SK-N-SH (cell line): ENCODE data around the gene TANGO6. TPM values are rescaled to one million over a fixed set of nuclear protein-coding genes. Genes with fewer than 3 reads are reported as not detected.

Source experiments
- CTCF ChIA-PET: fragments of 300-600, 350-600 bp; formaldehyde crosslinking; extraction: SDS; loops from one replicate; lab custom pipeline; 2021; lab: Yijun Ruan, JAX
- POLR2A ChIA-PET: fragments of 350-600 bp; sonication (Branson Sonifier 250); formaldehyde crosslinking; extraction: SDS; loops from one replicate; lab custom pipeline; 2020; ENCODE audit warnings: antibody characterized with exemption, inconsistent platforms; lab: Yijun Ruan, JAX
- DNase-seq: peaks from one replicate; pipeline ENCODE4 v3.0.0; 2012
- H2AFZ ChIP-seq: fragments of 200-600 bp; sonication (generic); 2 replicates; pipeline ENCODE4 v1.8.1; 2016; ENCODE audit warnings: antibody characterized with exemption, mild to moderate bottlenecking, low read depth
- H3F3A ChIP-seq: fragments of 200-600 bp; sonication (generic); replicated peaks from 2 replicates; pipeline ENCODE3; 2016; ENCODE audit warnings: antibody characterized with exemption, mild to moderate bottlenecking; ENCODE audit not compliant: insufficient read depth
- H3K27ac ChIP-seq, 2 experiments: fragments of 200-500 bp in 1 of 2; fragments of 200-600 bp in 1 of 2; sonication (Bioruptor generic) in 1 of 2; sonication (generic), shearing (Covaris generic) in 1 of 2; 2 replicates each; pipeline versions ENCODE4 v1.5.1 to v1.6.1; 2014 to 2016; ENCODE audit warnings: low read depth in 2 of 2, inconsistent platforms in 1 of 2, low read length in 1 of 2, mild to moderate bottlenecking in 1 of 2, mixed read lengths in 1 of 2
- H3K27me3 ChIP-seq: fragments of 200-600 bp; sonication (generic), shearing (Covaris generic); 2 replicates; pipeline ENCODE4 v1.6.1; 2016; ENCODE audit warnings: mixed run types; ENCODE audit not compliant: insufficient read depth
- H3K36me3 ChIP-seq, 2 experiments: fragments of 200-500 bp in 1 of 2; fragments of 200-600 bp in 1 of 2; sonication (Bioruptor generic) in 1 of 2; sonication (generic) in 1 of 2; replicated peaks in 1 of 2; 2 replicates each; pipeline versions ENCODE3 to v1.5.1; 2014 to 2016; ENCODE audit warnings: low read length in 1 of 2, mild to moderate bottlenecking in 1 of 2; ENCODE audit not compliant: insufficient read depth in 2 of 2, control insufficient read depth in 1 of 2
- H3K4me1 ChIP-seq, 2 experiments: fragments of 200-500 bp in 1 of 2; fragments of 200-600 bp in 1 of 2; sonication (Bioruptor generic) in 1 of 2; sonication (generic), shearing (Covaris generic) in 1 of 2; 2 replicates each; pipeline versions ENCODE4 v1.5.1 to v1.6.1; 2014 to 2016; ENCODE audit warnings: low read depth in 1 of 2, low read length in 1 of 2, mixed run types in 1 of 2; ENCODE audit not compliant: insufficient read depth in 2 of 2, control insufficient read depth in 1 of 2
- H3K4me2 ChIP-seq: fragments of 200-600 bp; sonication (generic), shearing (Covaris generic); 2 replicates; pipeline ENCODE4 v1.6.1; 2017; ENCODE audit warnings: mixed run types
- H3K4me3 ChIP-seq, 2 experiments: fragments of 200-500 bp in 1 of 2; fragments of 200-600 bp in 1 of 2; sonication (Bioruptor generic) in 1 of 2; sonication (generic), shearing (Covaris generic) in 1 of 2; 2 replicates each; pipeline versions ENCODE4 v1.5.1 to v1.8.1; 2014 to 2016; ENCODE audit warnings: low read depth in 2 of 2, inconsistent platforms in 1 of 2, low read length in 1 of 2, mild to moderate bottlenecking in 1 of 2, mixed read lengths in 1 of 2, moderate library complexity in 1 of 2
- H3K79me2 ChIP-seq: fragments of 200-600 bp; sonication (generic); 2 replicates; pipeline ENCODE4 v1.8.1; 2017; ENCODE audit warnings: mild to moderate bottlenecking; ENCODE audit not compliant: insufficient read depth
- H3K9ac ChIP-seq: fragments of 200-600 bp; sonication (generic); 2 replicates; pipeline ENCODE4 v1.6.1; 2017; ENCODE audit warnings: mixed run types
- H3K9me2 ChIP-seq: fragments of 200-600 bp; sonication (generic); 2 replicates; pipeline ENCODE4 v1.6.1; 2017; ENCODE audit warnings: mixed run types
- H3K9me3 ChIP-seq: fragments of 200-600 bp; sonication (generic); 2 replicates; pipeline ENCODE4 v1.6.1; 2017; ENCODE audit warnings: mixed run types, mild to moderate bottlenecking, moderate library complexity
- H4K20me1 ChIP-seq: fragments of 200-600 bp; sonication (generic); 2 replicates; pipeline ENCODE4 v1.6.1; 2017; ENCODE audit warnings: mild to moderate bottlenecking, mixed run types; ENCODE audit not compliant: insufficient read depth
- CHD2 ChIP-seq: fragments of 150-350 bp; IDR thresholded peaks from 2 replicates; pipeline ENCODE4 v1.6.1; 2018; ENCODE audit warnings: low read length; ENCODE audit not compliant: partially characterized antibody
- CTCF ChIP-seq: fragments of 200-600 bp; sonication (generic); IDR thresholded peaks from 2 replicates; pipeline ENCODE4 v1.6.1; 2017; ENCODE audit warnings: antibody characterized with exemption, mild to moderate bottlenecking, moderate library complexity
- ELF1 ChIP-seq: IDR thresholded peaks from 2 replicates; pipeline ENCODE4 v1.4.0; 2012
- EP300 ChIP-seq, 2 experiments: IDR thresholded peaks; 2 replicates each; pipeline versions ENCODE4 v1.4.0 to v1.6.1; 2012; ENCODE audit warnings: borderline replicate concordance in 1 of 2, low read depth in 1 of 2, low read length in 1 of 2
- EZH2phosphoT487 ChIP-seq: fragments of 200-600 bp; sonication (generic); IDR thresholded peaks from 2 replicates; pipeline ENCODE4 v1.6.1; 2017; ENCODE audit warnings: low read depth, mixed run types, mild to moderate bottlenecking, antibody characterized with exemption, moderate library complexity, borderline replicate concordance
- FOXJ3 ChIP-seq: sonication (generic); formaldehyde crosslinking; IDR thresholded peaks from 2 replicates; pipeline ENCODE4 v1.5.1; 2020; ENCODE audit warnings: mild to moderate bottlenecking, missing genetic modification reagents
- FOXM1 ChIP-seq: IDR thresholded peaks from 2 replicates; pipeline ENCODE4 v1.4.0; 2012; ENCODE audit warnings: low read depth, mild to moderate bottlenecking
- GABPA ChIP-seq: IDR thresholded peaks from 2 replicates; pipeline ENCODE4 v1.4.0; 2012; ENCODE audit warnings: low read depth, mild to moderate bottlenecking
- GATA2 ChIP-seq: sonication (generic); formaldehyde crosslinking; IDR thresholded peaks from 2 replicates; pipeline ENCODE4 v1.5.0; 2020; ENCODE audit warnings: mild to moderate bottlenecking, missing genetic modification reagents
- IRF3 ChIP-seq: fragments of 150-350 bp; IDR thresholded peaks from 2 replicates; pipeline ENCODE4 v1.6.1; 2016; ENCODE audit warnings: mild to moderate bottlenecking, low read depth, low read length
- JUND ChIP-seq: IDR thresholded peaks from 2 replicates; pipeline ENCODE4 v1.4.0; 2012
- MAX ChIP-seq: IDR thresholded peaks from 2 replicates; pipeline ENCODE4 v1.4.0; 2012; ENCODE audit warnings: low read depth
- MEF2A ChIP-seq: IDR thresholded peaks from 2 replicates; pipeline ENCODE4 v1.4.0; 2012; ENCODE audit warnings: low read depth, borderline replicate concordance
- MXI1 ChIP-seq: IDR thresholded peaks from 2 replicates; pipeline ENCODE4 v1.6.1; 2012; ENCODE audit warnings: mild to moderate bottlenecking, low read depth, low read length, improper control_type of control experiment
- NFIC ChIP-seq: IDR thresholded peaks from 2 replicates; pipeline ENCODE4 v1.4.0; 2012; ENCODE audit warnings: borderline replicate concordance
- PBX3 ChIP-seq: IDR thresholded peaks from 2 replicates; pipeline ENCODE4; 2012
- POLR2AphosphoS5 ChIP-seq: IDR thresholded peaks from 2 replicates; pipeline ENCODE4 v1.6.1; 2012; ENCODE audit warnings: low read depth, low read length
- RAD21 ChIP-seq: IDR thresholded peaks from 2 replicates; pipeline ENCODE4 v1.6.1; 2012; ENCODE audit warnings: mild to moderate bottlenecking, low read length
- RCOR1 ChIP-seq: fragments of 150-350 bp; IDR thresholded peaks from 2 replicates; pipeline ENCODE4 v1.6.1; 2017; ENCODE audit warnings: antibody characterized with exemption, low read length
- RFX5 ChIP-seq: IDR thresholded peaks from 2 replicates; pipeline ENCODE4 v1.6.1; 2012; ENCODE audit warnings: mild to moderate bottlenecking, improper control_type of control experiment, low read length
- RXRA ChIP-seq: IDR thresholded peaks from 2 replicates; pipeline ENCODE4 v1.4.0; 2012; ENCODE audit warnings: low read depth, mild to moderate bottlenecking, borderline replicate concordance
- SMC3 ChIP-seq: IDR thresholded peaks from 2 replicates; pipeline ENCODE4 v1.6.1; 2012; ENCODE audit warnings: low read depth, low read length, improper control_type of control experiment
- TAF1 ChIP-seq: IDR thresholded peaks from 2 replicates; pipeline ENCODE4 v1.6.1; 2012; ENCODE audit warnings: low read depth, mild to moderate bottlenecking, low read length, moderate library complexity, borderline replicate concordance
- TCF12 ChIP-seq: IDR thresholded peaks from 2 replicates; pipeline ENCODE4 v1.4.0; 2012
- TEAD4 ChIP-seq: IDR thresholded peaks from 2 replicates; pipeline ENCODE4 v1.4.0; 2012; ENCODE audit warnings: mild to moderate bottlenecking, borderline replicate concordance; ENCODE audit not compliant: insufficient read depth
- USF1 ChIP-seq: IDR thresholded peaks from 2 replicates; pipeline ENCODE4 v1.4.0; 2012; ENCODE audit warnings: low read depth, borderline replicate concordance
- USF2 ChIP-seq: fragments of 150-350 bp; IDR thresholded peaks from 2 replicates; pipeline ENCODE4 v1.6.1; 2017; ENCODE audit warnings: antibody characterized with exemption, low read length, low read depth, borderline replicate concordance
- YY1 ChIP-seq: IDR thresholded peaks from 2 replicates; pipeline ENCODE4 v1.4.0; 2012; ENCODE audit warnings: low read depth, mild to moderate bottlenecking
- WGBS: methylation state at CpG from one replicate; pipeline ENCODE4 v1.1.6; 2017; ENCODE audit warnings: low lambda C conversion rate; 5-methylcytosine and 5-hydroxymethylcytosine counted together
- polyA plus RNA-seq, 3 experiments: library from polyadenylated mRNA; depleted of rRNA; stranded (reverse); fragments of >200 nt; gene quantifications; 2 replicates each; pipeline ENCODE4 v1.2.3, GENCODE V29; 2012

Gene TANGO6
- 5.5 and 6.5 TPM in 2 replicates for polyA plus RNA-seq (2012; rRNA removed)
- polyA plus RNA-seq (2012; cell fraction: cytosol; rRNA removed) = 4.6 and 4.7 TPM in 2 replicates
- 7.0 and 9.4 TPM in 2 replicates for polyA plus RNA-seq (2012; cell fraction: nucleus; rRNA removed)

GRCh38 chr16:68843482-68844210 is at the start of gene TANGO6:
TANGO6 (plus strand) TSS chr16:68843531; CDS start chr16:68843618, 87 bp downstream.
- Histone ChIP-seq H3K9me2 (no peaks in the 10 kb centered on the region), H3K4me1 (peaks cover 0 to 3% of the 10 kb centered on the region in 2 experiments; a peak in 2 of 4 replicates), H3K27ac (peak within 1 kb of the TSS; percentile 69 to 88), H3K36me3 (no peaks in the 10 kb centered on the region), H3K27me3 (no peaks in the 10 kb centered on the region), H3K4me3 (peak within 1 kb of the TSS; percentile 69 to 82), H4K20me1 (no peaks in the 10 kb centered on the region), H3K9me3 (no peaks in the 10 kb centered on the region), H2AFZ (peak within 1 kb of the TSS; percentile 96), H3K79me2 (peaks cover 27% of the 10 kb centered on the region; the same call in 1 of the 2 replicates), H3K4me2 (peak within 1 kb of the TSS; percentile 87), H3F3A (peaks cover 4% of the 10 kb centered on the region), H3K9ac (peak within 1 kb of the TSS; percentile 86)
- WGBS = under 1% methylated on average over 39 of the region's 55 CpGs
- DNase-seq = peak; percentile 89
- CTCF ChIA-PET = interaction anchor here (0.8 to 6.6 kb wide), 18 partner anchors 10 to 323 kb away, joined by 3 to 73 read pairs (median 6); partner anchors contain the start of genes CHTF8, HAS3 and UTP4
- POLR2A ChIA-PET = interaction anchor here (0.6 to 1.6 kb wide), 4 partner anchors 253 to 280 kb away, joined by 3 read pairs; partner anchors contain the start of gene HAS3
- TF ChIP-seq POLR2AphosphoS5 (peak; percentile 78), FOXM1 (no peak), TCF12 (no peak), GABPA (peak; percentile 60), USF1 (no peak), RXRA (no peak), MEF2A (no peak), TAF1 (peak; percentile 73; the same call in 1 of the 2 replicates), USF2 (no peak), SMC3 (peak; percentile 14; the same call in 1 of the 2 replicates), EZH2phosphoT487 (no peak), MXI1 (no peak; the same call in none of the 2 replicates), RAD21 (peak; percentile 45), RFX5 (no peak), CHD2 (peak; percentile 55), TEAD4 (no peak), PBX3 (no peak), MAX (peak; percentile 71), ELF1 (peak; percentile 81), NFIC (no peak), EP300 (IDR thresholded peaks at IDR 0.05; ENCODE audit: borderline replicate concordance in 1 of 2, low read depth in 1 of 2, low read length in 1 of 2) (no peak), IRF3 (no peak), CTCF (peak; percentile 52), JUND (no peak), GATA2 (CRISPR knock-in tag) (no peak), YY1 (peak; percentile 99), RCOR1 (no peak), FOXJ3 (no peak)
